HuH-7.5 (cell line): ENCODE data around the gene STARD7.
"Not testable (repeated sequence)": the region's sequence is repeated elsewhere in the genome, so short reads cannot be mapped to it uniquely, and the experiment has no call there.

ENCODE experiments used
- DNase-seq: peaks from one replicate; pipeline ENCODE4 v3.0.0; 2011; ENCODE audit warnings: low spot score

The STARD7 gene

DNA sequence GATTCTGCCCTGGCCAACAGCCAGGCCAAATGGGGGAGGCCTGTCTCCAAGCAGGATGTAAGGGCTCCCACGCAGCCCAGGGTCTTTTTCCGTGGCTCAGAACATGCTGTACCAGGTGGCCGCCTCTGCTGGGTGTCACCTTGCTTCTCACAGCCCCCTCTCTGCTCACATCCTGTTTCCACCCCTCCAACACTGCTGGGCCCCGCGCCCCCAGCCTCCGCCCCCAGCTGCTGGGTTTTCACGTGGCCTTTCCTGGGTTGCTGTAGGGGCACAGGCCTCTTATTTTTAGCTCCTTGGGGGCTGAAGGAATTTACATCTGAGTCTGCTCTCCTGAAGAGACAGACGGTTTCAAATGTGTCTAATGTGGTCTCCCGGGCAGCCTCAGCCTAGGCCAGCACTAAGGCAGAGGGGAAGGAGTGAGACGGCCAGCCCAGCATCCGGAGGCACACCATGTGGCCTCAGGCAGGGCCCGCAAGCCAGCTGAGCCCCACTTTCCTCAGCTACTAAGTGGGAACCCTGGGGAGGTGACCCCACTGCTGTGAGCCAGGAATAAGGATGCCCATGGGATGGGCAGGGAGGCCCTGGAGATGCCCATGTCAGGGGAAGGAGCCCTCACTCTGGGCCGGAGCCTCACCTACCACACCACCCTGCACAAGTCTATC is 44.7 kb downstream of the STARD7 start:
- no peak for DNase-seq

DNA sequence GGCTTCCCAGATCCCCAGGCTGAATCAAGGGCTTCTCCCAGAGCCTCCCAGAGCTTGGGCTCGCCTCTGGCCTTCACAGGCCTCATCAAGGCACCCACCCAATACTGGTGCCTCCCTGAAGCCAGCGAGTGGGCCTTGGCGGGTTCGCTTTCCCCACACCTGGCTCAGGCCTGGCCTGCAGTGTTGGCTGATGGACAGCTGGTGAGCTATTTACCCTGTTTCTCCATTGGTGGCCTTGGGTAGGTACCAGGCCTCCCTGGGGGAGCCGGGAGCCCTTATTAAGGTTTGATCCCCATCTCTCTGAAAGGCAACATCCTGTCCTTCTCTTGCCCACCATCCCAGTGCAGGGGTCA is 45.2 kb downstream of the STARD7 start:
- no peak for DNase-seq

DNA sequence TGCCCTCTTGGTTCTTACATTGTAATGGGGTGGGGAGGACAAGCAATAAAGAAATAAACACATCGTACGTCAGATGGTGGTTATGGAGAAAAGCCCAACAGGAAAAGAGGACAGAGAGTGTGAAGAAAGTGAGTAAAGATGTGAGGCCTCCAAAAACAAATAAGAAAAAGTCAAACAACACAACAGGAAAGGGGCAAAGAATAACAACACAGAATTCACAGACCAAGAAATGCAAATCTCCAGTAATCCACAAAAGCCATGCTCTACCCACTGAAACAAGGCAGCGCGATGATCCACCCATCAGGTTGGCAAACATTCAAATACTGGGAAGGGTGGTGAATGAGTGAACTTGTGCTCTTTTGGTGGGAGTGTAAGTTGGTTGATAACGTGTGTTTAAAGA is 46.7 kb downstream of the STARD7 start:
- DNase-seq = no peak

DNA sequence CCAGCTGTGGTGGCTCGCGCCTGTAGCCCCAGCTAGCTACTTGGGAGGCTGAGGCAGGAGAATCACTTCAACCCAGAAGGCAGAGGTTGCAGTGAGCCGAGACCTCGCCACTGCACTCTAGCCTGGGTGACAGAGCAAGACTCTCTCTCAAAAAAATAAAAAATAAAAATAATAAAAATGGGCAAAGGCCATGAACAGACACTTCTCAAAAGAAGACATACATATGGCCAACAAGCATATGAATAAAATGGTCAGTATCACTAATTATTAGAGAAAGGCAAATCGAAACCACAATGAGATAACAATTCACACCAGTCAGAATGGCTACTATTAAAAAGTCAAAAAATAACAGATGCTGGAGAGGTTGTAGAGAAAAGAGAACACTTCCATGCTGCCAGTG is 48.3 kb downstream of the STARD7 start:
- not testable (repeated sequence) for DNase-seq

DNA sequence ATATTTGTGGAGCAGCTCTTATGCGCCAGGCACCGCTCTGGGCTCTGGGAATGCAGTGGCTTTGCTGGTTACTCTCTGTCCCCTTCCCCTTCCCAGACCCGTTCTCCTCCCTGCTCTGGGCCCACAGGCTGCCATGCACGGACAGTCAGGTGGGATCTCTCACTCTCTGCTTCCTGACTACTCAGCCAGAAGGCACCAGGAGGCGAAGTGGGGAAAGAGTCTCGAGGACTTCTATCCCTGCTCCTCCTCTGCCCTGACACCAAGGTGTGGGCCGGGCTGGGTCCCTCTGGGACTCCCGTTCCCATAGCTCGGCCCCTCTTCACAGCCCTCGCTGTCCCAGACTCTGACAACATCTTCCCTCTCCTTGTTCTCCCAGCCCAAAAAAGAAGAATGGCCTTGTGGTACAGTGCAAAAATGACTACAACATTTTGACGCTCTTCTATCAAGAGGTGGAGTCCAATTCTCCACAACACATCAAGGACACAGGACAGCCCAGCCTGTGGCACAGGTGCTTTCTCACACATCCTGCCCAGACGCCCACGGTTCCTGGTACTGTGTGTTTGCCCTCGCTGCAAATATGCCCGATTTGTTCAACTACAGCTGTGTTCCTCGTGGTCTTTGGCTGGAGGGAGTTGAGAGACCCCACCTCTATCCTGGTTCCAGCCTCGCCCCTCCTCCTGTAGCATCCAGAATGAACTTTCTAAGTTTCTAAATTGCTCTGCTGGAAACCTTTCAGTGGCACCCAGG is 49.4 kb downstream of the STARD7 start:
- DNase-seq = no peak

DNA sequence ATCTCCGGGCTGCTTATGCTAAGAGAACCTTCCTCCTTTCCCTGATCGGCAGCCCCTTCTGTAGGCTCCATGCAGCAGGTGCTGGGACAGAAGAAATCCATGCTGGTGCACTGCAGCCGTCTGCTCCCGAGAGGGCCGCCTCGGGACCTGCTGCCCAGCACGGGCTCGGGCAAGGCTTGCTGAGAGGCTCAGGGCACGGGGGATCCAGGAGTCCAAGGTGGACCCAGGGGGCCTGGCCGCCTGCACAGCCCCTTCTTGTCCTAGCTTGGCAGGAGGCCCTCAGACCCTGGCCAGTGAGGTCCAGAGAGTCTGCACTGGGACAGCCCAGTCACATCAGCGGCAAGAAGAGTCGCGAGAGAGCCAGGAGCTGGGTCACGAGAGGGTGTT is 50.1 kb downstream of the STARD7 start:
- no peak for DNase-seq

DNA sequence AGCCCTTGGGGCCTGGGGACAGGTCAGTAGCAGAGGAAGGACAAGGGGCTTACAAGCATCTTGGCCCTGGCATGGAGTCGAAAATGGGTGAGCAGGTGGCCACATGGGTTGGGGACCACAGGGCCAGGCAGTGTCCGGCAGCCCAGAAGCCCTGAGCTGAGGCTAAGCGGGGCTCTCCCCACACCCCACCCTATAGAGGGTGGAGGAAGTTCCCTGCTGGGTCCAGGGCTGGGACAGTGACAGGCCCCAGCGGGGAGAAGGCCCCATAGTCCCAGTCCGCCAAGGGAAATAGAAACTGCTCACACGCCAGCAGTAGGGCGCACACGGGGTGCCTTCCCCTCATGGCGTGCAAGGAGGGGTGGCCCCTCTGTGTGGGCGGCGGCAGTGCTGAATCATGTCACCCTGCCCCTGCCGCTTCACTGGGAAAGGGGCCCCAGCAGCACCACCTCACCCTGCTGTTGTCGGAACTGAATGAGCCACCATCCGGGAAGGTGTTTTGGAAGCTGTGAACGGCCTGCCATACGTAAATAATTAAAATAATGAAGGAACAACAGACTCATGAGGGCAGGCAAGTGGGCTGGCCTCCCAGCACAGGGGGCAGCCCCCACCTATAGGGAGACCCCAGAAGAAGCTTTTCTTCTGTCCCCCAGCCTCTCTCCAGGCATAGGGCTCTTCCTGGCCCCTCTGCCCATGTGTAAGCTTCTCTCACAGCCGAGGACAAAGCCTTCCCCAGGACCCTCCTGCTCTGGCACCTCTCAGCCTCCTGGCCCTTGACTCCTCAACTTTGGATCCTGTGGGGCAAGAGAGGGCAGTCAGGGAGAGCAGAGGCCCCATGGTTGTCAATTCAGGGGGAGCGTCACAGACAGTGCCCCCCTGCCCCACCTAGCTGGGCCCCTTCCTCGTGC is 50.7 kb downstream of the STARD7 start:
- no peak for DNase-seq

DNA sequence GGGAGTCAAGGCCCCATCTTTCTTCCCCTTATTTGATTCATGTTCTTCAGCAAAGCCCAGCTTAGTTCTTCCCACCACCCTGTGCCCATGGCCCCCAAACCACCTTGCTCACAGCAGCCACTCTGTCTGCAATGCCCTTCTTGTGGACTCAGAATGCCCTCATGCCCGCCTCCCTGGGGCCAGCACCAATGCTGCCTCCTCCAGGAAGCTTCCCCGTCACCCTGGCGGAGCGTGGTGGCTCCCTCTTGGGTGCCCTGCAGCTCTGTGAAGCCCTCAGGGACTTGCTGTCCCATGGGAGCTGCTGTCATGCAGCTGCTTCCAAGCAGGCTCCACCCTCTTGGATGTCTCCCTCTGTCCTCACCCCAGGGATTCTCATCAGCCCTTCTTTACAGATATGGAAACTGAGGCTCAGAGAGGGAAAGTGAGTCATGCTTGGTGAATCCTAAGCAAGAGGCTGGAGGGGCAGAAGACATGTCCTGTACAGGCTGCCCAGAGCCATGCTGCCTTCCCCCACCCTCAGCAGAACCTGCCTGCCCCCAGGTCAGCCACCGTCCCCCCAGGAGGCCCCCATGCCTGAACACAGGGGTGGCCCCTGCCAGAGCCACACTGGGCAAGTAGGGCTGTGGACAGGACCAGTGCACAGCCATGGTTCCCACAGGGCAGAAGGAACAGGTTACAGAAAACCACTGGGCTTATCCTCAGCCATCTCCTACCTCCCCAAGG is 51.5 kb downstream of the STARD7 start:
- no peak for DNase-seq

DNA sequence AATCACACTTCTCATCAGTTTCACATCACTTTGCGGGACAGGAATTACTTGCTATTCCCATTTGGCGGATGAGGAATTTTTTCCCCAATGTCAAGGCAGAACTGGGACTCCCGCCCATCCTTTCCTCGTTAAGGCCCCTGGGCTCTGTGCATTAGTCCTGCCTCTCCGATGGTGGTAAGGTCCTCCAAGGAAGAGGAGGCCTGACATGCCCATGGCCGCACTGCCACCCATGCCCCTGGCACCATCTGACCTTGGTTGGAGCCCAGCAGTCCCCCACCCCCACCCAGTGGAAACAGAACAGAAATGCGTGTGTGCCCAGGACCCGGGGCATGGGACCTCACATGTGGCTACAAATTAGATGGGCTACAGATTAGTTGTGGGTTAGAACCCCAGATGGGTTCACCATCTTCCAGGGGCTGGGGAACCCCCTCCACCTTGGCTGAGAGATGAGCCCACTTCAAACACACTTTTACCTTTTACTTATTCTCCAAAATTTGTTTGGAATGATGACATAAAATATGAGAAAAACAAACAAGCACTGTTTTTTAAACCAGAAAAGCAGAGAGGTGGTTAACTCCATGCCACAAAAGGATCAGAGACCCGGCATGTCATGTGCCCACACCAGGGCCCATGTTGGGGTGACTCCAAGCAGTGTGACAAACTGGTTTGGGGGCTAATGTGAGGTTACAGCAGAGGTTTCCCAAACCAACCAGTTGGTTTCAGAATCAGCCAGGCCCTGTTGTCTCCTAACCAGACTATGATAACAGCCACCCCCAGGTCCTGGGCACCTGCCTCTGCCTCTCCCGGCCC is 52.4 kb downstream of the STARD7 start:
- DNase-seq = no peak

DNA sequence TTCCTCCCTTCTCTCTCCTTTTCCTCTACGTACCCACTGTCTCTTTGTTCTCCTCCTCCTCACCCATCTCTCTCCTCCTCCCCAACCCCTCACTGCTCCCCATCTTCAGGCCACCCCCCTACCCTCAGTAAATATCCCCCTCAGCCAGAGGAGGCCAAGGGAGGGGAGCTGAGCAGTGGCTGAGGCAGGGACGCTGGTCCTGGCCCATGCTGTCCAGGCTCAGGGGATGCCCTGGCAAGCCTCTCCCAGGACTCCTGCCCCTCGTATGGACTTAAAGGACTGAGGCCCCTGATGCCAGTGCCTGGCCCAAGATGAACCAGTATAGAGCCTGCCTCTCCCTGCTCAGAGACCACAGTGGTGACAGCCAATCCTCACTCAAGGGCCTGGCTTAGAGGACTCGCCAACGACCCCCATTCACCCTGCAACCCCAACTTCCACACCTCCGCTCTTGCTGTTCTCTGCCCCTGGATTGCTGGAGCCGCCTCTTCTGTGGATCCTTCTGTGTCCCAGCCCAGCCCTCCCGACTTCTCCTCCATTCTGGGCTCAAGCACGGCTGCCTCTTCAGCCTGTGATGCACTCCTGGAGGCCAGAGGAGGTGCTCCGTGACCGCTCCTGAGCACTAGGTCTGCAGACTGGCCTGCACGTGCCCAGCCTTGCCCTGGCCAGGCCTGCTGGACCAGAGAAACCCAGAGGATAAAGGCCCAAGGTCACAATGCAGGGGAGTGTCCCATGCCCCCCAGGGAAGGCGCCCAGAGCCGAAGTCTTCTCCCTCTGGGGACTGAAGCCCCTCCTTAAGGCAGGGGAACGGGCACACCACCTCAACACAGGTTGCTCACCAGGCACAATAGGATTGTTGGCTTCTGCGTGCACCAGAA is 53.9 kb downstream of the STARD7 start:
- DNase-seq = no peak

DNA sequence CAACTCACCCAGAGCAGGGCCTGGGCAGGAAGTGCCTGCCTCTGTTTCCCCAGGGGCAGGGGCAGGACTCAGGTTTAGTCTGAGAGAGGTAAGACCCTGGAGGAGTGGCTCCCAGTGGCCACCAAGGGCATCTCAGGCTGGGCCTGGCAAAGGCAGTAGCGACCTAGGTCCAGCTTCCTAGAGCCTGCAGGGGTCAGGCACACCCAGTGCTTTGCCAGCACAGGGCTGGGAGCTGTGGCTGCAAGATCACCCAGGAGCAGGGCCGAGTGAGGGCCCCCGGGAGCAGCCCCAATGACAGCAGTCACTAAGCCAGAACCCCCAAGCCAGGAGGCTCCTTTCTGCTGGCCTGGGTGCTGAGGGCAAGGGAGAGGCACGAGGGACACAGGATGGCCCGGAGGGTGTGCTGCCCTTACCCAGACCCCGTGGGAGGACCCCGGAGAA is 54.6 kb downstream of the STARD7 start:
- DNase-seq = peak; percentile 8

DNA sequence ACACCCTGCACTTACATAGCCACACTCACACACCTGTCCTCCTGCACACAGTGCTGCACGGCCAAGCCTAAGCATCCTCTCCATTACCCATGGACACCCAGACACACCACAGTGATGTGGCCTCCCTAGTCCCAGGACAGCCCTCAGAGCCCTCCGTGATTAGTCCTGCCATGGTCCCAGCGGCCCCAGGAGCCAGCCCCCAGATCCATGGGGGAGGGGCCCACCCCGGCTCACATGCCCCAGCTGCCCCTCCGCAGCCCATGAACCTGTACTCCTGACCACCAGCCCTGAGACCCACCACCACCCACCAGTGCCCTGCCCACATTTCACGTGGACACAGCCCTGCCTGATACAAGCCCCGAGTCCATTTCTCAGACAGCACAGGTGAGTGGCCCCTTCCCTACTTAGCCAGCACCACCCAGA is 55.3 kb downstream of the STARD7 start:
- DNase-seq = peak; percentile 2

DNA sequence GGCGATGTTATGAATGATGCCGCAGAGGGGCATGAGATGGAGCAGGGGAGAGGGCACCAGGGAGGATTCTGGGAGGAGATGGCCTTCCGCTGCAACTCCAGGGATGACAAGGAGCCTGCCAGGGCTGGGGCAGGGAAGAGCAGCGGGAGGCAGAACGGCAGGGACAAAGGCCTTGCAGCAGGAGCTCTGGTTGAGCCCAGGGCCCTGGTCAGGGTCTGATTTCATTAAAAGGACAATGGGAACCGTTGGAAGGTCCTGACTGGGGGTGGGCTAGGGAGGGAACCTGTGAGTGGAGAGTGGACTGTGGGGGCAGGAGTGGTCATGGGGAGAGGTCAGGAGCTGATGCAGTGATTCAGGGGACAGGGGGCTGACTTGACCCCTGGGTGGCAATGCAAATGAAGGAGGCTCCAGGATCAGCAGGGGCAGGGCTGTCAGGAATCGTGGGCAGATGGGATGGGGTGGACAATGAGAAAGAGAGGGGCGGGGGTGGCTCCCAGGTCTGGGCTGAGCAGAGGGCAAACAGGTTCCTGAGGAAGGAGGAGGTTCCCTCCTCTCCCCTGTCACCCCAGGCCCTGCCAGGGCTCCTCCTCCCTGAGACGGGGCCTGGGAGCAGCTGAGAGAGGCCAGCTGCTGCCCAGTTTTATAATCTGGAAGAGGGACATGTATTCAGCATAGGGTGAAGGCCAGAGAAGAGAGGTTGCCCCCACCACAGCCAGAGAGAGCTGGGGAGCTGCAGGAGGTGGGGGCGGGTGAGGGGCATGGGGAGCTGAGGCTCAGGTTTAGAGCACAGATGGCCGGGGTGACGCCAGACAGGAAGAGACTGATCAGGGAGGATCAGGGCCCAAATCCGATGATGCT is 56.1 kb downstream of the STARD7 start:
- peak; percentile 8 for DNase-seq

DNA sequence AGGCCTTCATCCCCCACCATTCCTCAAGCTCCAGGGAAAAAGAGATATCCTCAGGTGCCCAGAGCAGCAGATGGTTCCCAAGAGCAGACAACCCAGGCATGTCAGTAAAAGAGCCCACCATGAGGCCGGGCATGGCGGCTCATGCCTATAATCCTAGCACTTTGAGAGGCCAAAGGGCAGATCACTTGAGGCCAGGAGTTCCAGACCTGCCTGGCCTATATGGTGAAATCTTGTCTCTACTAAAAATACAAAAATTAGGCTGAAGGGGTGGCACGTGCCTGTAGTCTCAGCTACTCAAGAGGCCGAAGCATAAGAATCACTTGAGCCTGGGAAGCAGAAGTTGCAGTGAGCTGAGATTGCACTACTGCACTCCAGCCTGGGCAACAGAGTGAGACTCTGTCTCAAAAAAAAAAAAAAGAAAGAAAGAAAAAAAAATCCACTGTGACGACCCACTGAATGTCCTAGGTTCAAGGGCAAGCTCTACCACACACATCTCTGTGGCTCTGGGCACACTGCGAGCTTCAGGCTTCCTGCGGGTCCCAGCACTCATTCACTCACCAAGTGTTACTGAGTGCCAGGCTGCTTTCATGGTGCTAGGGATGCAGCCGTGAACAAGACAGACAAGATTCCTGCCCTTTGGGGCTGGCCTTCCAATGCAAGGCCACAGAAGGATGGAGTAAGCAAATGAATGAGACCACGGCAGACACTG is 56.9 kb downstream of the STARD7 start:
- DNase-seq = no peak

DNA sequence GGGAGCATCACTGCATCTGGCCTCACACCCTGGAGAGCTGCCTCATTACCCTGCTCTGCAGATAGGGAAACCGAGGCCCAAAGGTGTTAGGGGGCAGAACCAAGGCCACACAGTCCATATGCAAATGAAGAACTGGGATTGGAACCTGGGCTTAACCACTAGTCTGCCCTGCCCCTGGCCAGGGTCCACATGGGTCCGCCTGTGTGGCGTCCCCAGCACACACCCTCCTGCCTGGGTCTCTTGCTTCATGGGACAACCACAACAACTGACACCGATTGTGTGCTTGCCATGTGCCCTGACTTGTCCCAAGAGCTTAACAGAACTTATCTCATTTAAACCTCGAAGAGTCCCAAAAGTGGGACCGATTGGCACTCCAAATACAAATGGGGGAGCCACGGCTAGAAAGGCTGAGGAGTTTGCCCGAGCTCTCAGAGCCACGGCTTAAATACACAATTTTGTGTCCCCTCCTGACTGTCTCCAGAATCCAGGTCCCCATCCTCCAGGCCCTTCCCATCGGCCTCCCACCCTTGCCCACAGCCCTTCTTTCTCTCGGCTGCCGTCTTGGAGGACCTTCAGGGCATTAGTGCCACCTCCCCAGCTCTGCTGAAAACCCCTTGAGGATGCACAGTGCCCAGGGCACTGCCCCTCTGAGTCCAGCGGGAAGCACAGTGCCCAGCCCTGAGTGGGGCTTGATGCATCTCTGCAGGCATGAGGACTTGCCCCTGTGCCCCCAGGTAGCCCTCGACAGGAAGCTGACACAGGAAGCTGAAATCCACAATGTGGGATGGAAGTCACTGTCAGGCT is 57.6 kb downstream of the STARD7 start:
- DNase-seq = no peak

DNA sequence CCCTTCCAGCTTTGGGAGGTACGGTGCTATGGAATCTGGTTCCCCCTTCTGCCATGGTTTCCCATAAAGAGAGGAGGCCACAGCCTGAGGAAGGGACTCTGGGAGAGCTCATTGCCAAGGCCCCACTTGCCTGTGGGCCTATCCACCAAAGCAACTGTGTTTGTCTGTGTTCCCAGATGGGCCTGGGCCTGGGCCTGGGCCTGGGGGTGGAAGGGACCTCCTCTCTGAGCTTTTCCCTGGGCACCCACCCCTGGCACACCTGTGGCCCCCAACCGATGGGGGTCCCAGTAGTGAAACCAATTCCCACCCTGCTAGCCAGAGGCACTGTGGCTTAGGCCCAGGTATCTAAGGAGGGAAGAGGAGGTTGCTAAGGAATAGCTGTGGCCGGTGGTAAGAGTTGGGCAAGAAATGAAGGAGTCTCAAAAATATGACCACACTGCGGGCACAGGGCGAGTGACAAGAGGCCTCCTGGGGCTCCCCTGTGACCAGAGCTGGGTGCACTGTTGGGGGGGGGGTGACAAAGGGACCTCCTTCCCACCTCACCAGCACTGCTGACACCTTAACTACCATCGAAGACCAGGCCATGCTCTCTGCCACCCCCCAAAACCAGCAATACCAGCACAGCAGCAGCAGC is 58.5 kb downstream of the STARD7 start:
- DNase-seq = no peak
